GM19023 (cell line): ENCODE measurements around the gene MTHFD1.

ENCODE experiments used
- ATAC-seq: cut with Tn5 transposase; IDR thresholded peaks from one replicate; pipeline ENCODE4 v1.9.1; 2021; ENCODE audit warnings: mild to moderate bottlenecking, moderate library complexity; ENCODE audit not compliant: unreplicated experiment

The MTHFD1 gene

DNA sequence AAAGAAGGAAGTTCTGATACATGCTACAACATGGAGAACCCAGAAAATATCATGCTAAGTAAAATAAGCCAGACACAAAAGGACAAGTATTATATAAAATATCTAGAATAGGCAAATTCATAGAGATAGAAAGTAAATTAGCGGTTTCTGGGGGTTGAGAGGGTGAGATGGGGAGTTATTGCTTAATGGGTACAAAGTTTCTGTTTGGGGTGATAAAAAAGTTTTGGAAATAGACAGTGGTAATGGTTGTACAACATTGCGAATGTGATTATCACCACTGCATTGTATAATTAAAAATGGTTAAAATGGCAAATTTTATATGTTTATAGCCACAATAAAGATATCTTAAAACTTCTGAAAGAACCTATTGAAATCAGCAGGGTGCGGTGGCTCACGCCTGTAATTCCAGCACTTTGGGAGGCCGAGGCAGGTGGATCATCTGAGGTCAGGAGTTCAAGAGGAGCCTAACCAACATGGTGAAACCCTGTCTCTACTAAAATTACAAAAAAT lies 100.5 kb downstream of the MTHFD1 start:
- no peak for ATAC-seq

DNA sequence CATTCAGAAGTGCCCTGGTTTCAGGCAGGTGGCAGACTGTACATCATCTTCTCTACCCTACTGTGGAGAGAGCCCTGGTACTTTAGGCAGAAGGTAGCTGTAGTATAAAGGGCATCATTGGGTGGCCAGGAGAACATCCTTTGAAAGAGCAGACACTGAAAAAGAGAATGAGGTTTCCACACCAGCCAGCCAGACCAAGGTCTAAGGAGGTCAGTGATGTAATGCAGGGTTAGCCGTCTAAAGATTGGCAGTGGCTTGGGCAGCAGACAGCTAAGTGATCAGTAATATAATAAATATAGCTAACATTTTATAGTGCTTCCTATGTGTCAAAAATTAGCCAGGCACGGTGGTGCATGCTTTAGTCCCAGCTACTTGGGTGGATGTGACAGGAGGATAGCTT lies 103.5 kb downstream of the MTHFD1 start:
- no peak for ATAC-seq

DNA sequence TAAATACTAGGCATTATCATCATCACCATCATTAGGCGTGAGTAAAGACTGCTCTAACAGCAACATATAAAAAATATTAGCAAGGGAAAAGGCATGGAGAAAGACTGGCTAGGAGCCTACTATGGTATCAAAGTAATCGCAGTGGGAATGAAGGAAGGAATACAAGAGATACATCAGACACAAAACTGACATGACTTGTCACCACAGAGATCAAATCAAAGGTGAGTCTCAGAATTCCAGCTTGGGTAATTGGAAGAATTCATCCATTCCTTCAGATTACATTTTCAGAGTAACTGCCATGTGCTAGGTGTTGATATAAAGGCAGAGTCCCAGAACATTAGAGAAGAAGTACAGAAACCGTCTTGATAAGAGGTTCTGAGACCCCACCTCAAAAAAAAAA lies 105.3 kb downstream of the MTHFD1 start:
- ATAC-seq, result no peak

DNA sequence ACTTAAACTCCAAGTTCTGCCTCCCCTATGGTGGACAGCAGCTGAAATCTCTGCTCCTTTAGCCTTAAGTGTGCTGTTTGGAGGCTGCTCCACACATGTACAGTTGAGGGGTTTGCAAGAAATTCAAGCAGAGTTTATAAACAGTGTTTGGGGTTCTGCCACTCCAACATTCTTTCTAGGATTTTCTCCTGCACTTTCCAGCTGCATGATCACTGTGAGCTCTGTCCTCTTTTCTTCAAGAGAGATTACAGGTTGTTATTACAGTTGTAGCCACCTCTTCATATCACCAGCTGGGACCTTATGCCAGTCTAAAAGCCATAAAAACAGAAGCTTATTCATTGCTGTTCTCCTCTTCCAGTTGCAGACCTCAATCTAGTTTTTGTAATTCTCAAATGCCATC lies 107.1 kb downstream of the MTHFD1 start:
- ATAC-seq, result no peak

DNA sequence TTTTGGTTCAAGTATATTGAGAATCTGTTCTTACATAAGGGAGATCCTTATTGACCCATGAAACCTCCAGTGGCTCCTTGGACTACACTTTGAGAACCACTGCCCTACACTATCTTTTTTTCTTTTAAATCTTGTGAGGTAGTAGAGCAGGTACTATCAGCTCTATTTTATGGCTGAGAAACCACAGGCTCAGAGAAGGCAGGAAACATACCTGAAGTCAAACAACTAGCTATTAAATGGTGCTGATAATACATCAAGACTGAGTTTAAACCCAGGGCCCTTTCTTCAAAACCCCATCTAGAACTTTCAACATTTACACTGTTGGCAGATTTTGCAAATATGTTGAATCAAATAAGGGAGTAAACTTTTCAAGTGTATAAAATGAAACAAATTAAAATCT lies 108.6 kb downstream of the MTHFD1 start:
- ATAC-seq, result no peak

DNA sequence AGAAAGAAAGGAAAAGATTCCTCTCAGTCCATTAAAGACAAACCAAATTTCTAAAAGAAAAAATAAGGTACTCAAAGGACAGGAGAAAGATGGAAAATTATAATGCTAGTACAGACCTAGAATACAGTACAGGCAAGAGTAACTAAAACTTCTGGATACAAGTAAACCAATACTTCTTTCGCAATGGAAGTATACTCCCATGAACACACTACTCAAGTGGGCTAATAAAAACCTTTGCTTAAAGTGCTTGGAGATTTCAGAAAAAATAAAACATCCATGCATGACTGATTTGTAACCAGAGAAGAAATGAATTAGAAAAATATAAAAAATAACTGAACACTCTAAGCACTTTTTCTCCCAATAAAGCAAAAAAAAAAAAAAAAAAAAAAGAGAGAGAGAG lies 111.9 kb downstream of the MTHFD1 start:
- ATAC-seq, result no peak

DNA sequence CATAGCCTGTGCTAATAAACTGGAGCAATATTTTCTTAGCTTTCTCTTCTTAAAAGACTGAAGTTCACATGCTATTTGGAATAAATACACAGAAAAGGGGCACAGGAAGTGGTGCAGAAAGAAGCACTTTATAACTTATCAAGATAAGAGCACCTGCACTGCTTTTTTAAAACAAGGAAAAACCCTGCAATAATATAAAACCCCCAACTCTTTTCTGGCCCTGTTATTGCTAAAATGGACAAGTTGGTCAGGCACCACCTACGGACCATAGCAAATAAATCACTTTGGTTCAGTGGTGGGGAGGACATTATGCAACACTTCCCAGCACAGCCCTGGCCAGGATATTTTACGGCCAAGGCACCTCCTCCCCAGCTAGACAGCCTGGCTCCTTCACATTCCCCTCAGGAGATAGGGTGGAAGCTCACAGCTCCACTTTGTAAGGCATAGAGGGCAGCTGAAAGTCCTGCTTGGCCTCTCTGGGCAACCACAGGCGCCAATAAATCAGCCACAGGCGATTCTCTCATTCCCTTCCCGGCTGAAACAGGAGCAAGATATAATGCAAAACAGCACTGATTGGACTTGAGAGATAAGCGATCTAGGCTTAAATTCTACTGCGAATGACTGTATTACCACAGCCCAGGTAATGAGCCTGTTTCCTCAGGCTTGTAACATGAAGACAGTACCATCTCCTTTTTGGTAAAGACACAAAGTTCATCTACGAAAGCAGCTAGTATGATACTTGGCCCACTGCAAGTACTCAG lies 113.4 kb downstream of the MTHFD1 start:
- ATAC-seq, result no peak

DNA sequence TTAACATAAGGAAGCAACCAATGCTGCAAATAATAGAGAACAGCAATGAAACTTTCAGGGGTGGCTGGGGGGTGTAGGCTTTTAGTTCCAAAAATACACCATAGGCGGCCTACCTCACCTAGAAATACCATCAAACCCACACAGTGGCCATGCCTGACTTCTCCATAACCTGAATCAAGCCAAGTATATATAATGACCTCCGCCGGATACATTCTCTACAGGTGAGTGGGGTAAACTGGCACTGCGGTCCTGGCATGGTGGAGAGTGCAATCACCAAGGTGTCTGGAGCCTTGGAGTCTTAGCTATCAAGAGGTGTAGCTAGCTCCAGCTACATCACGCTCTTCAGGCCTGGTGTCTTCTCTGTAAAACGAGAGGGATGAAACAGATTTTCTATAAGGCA lies 114.3 kb downstream of the MTHFD1 start:
- ATAC-seq, result no peak

DNA sequence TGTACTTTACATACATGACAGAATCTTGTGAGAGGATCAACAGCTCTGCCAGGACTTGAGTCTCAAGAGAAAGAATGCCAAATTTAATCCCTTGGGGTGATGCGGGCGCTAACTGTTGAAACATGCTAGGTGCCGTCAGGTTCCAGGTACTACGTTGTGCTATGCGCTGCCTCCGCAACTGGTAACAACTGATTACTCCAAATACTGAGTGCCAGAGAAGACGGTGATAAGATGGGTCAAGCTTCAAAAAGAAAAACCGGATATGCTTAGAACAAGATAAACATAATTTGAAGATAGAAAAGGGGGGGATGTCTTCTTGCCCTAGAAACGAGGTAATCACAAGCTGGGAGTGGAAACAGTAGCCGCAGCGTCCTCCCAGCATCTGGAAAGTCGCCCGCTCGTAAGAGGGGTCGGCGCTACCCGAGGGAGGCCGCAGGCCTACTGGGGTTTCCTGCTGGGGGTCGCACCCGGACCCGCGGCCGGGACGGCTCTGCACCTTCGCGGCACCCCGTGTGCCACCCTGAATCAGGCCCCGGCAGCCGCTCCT lies 114.8 kb downstream of the MTHFD1 start:
- peak; percentile 3 for ATAC-seq

DNA sequence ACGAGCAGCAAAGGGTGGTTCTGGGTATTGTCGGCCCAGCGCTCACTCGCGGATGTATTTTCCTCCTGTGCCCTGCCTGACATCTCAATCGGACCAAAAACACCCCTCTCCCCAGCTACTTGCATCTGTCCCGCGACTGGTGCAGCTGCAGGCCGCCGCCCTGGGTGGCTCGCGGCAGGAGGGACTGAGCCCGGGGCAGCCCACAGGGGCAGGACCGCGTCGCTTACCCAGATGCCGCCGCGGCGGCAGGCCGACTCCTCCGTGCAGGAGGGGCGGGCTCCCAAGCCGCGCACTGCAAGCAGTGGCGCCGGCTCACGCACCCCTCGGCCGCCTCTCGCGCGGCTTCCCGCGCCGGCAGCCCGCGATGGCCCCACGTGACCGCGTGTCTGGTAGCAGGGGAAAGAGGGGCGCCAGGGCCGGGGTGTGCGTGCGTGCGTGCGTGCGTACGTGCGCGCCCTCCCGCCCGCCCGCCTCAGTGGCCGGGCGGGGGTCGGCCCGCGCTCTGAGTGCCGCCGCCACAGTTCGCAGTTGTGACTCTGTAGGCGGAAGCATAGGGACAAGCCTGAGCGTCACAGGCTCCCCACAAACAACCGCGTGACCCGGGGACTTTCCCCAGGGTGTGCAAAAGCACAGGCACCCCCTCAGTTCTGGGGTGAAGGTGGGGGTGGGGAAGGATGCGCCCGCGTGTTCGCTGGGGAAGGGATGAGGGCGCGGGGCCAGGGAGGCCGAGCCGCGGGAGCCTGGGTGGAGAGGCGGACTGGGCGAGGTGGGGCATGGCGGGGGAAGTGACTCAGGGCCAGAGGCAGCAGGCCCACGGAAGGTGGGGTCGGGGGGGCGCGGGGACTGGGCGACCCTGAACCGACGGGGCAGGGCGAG lies 115.5 kb downstream of the MTHFD1 start, which contains the start of gene ZBTB25:
ZBTB25 (minus strand) TSS at position 405 of the 876 bp plus-strand sequence. CDS start 13,305 bp downstream, outside the sequence.
- peak; percentile 60 for ATAC-seq

DNA sequence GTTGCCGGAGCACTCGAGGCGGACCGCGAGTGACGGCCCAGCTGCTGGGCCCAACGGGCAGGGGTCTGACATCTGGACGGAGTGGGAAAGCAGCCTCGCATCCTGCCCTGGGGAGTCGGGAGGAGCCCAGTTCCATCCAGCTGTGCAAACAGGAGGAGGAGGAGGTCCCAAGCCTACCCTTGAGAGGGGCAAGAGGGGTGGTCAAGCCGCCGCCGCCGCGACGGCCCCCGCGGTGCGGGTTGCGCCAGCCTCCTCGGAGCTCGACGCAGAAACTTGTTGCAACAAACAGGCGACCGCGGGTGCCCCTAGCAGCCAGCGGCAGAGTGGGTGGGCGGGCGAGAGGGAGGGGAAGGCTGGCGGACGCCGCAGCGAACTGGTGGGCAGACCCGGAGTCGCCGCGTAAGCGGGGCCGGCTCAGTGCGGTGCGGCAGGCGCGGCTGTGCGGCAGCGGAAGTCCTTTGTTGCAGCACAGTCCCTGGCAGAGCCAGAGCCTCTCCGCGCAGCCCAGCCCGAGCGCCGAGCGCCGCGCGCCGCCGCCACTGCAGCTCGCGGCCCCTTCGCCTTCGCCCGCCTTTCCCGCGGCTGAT lies 116.2 kb downstream of the MTHFD1 start, which contains the start of gene ZBTB1:
ZBTB1 (plus strand) TSS at position 461 of the 587 bp plus-strand sequence. CDS start 16,735 bp downstream, outside the sequence.
- peak; percentile 25 for ATAC-seq

DNA sequence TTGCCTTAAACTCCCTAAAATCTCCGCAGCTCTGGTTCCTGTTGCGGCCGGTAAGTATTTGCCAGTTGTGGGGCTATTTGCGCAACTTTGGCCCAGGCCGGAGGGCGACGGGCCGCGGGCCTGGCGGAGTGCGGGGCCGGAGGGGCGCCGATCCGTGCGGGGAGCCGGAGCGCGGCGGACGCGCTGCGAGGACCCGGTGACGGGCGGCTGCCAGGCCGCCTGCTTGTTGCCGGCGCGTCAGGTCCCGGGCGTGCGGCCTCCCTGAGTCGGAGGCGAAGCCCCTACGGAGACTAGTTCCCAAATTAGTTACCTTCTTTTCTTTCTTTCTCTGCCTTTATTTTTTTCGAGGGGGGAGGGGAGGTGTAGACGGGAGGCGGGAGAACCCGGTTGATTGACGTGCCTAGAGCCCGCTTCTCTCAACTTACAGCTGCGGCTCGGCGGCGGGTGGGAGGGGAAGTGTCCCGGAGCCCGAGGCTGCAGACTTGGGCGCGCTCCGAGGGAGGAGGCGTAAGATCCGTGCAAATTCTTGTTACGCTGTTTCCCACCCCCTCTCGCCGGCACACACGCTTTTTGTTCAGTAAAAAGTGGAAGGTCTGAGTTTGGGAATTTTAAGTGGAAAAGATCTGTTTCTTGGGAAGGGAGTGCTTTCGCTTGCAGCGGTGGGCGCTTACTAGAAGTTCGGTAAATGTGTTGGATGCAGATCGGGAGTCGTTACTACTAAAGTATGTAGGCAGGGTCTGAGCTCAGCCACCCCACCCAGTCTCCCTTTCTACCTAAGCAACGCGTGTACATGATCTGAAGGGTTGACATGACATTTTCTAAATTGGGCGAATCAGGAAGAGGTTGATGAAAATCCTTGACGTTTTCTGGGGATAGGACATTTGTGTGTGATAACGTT lies 117.0 kb downstream of the MTHFD1 start:
- peak; percentile 20 for ATAC-seq

DNA sequence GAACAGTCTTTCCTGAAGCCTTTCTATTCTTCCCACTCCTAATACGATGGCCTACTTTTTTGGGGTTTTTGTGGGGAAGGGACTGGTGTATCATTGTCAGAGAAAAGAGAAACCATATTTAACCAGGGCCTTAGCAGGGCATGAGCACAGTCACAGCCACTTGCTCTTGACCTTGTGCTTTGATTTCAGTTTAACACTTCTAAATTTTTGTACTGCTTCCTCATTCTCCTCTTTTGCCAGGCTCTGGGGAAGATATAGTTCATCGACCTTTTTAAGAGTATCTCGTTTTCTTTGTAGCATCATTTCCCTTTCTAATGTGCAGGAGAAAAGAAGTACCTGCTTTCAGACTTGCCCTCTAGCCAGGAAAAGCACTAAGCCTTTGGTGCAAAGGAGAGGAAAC lies 118.6 kb downstream of the MTHFD1 start:
- ATAC-seq, result no peak

DNA sequence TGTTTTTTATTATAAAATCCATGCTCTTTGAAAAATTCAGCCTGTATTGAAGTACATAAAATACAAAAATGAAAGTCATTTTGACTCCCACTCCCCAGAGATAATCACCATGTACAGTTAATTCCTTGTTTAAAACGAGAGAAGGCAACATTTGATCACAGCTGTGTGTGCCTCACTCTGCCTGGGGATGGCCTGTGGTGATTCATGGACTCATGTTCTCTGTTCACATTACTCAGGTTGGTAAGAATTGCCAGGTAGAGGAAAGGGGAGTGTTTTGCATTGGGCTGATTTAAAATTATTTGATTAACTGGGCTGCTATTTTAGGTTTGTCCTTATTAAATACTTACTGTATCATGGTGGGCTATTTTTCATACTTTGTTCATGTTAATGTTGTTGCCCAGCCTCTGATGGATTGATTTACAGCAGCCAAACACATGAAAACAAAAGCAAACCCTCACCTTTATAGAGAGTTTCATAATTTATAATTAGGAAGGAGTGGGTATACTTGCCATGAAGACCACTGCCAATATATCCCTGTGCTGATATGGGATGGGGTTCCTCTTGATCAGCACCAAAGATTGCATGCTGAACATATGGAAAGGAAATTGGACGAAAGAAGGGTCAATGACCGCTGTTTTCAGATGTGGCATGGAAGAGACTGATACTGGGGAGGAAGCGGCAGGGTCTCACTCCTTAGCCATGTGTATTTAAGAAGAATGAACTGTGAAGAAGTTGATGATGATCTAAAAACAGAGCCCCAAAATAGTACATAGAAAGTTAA lies 119.4 kb downstream of the MTHFD1 start:
- ATAC-seq, result no peak

DNA sequence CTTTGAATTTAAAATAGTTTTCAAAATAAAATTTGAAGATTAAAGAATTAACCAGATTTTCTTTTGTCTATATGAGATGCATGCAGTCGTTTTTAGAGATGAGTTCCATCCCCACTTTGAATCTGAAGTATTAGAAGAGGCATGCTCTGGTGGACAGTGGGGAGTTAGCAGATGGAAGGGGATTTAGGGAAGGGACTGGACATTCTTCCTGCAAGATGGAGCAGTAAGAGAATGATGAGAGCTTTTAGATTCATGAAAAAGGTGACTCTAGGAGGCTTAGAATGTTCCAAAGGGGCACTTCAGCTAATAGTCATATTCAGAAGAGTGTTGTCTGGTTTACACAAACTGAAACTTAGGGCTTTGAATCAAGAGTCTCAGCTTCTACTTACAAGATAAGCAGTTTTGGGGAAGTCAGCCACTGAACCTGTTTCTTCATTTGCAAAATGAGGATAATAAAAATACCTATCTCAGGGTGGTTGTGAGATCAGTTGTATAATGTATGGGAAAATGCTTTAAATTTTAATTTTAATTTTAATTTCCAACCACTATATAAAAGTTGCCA lies 120.1 kb downstream of the MTHFD1 start:
- no peak for ATAC-seq

DNA sequence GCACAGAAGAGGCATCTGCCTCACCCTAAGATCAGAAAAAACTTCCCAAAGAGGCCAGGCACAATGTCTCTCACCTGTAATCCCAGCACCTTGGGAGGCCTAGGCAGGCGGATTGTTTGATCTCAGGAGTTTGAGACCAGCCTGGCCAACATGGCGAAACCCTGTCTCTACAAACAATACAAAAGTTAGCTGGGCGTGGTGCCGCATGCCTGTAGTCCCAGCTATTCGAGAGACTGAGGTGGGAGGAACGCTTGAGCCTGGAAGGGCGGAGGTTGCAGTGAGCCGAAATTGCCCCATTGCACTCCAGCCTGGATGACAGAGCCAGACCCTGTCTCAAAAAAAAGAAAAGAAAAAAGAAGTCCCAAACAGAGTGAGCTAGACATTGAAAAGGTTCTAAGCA lies 120.9 kb downstream of the MTHFD1 start:
- no peak for ATAC-seq
